ENCODE results near the gene MYO1E.

- TF ChIP-seq CTCF (IDR thresholded peaks at IDR 0.05; ENCODE audit: low read depth, low read length, poor library complexity, severe bottlenecking) = no peak
- TF ChIP-seq EZH2phosphoT487 (IDR thresholded peaks at IDR 0.05; ENCODE audit: borderline replicate concordance, low read length) = no peak
Measured at GRCh38 chr15:59309405-59309804, 63.3 kb downstream of the MYO1E start.
